ENCODE measurements around the gene IL17RA. TPM values are rescaled to one million over a fixed set of nuclear protein-coding genes. Genes with fewer than 3 reads are reported as not detected.

The IL17RA gene
- total and polyA plus RNA-seq, 2 experiments from 2014 or later, result 8.4 to 14.6 TPM

GRCh38 chr22:17116572-17117330, 32.0 kb downstream of the IL17RA start:
- Histone ChIP-seq H3K27ac (no peak overlapping the region), H3K9me2 (replicated peaks; ENCODE audit: insufficient read depth) (no peaks in the 10 kb centered on the region), H4K20me1 (ENCODE audit: insufficient read depth, poor library complexity, severe bottlenecking) (no peaks in the 10 kb centered on the region), H3K79me2 (no peaks in the 10 kb centered on the region), H3K4me2 (no peak overlapping the region), H3K4me3 (no peak overlapping the region), H3K4me1 (ENCODE audit: insufficient read depth) (no peaks in the 10 kb centered on the region), H3K9me3 (ENCODE audit: low read depth) (no peaks in the 10 kb centered on the region), H2AFZ (no peak overlapping the region), H3K36me3 (replicated peaks; ENCODE audit: insufficient read depth, low read depth) (no peaks in the 10 kb centered on the region), H3K27me3 (peaks cover 20% of the 10 kb centered on the region)
- DNase-seq (ENCODE audit: low spot score), result no peak
- TF ChIP-seq EZH2phosphoT487 (IDR thresholded peaks at IDR 0.05; ENCODE audit: low read depth, severe bottlenecking, unreplicated experiment) (no peak), EZH2 (IDR thresholded peaks at IDR 0.05; ENCODE audit: borderline replicate concordance) (no peak)
- TF ChIP-seq, protein P1, sequence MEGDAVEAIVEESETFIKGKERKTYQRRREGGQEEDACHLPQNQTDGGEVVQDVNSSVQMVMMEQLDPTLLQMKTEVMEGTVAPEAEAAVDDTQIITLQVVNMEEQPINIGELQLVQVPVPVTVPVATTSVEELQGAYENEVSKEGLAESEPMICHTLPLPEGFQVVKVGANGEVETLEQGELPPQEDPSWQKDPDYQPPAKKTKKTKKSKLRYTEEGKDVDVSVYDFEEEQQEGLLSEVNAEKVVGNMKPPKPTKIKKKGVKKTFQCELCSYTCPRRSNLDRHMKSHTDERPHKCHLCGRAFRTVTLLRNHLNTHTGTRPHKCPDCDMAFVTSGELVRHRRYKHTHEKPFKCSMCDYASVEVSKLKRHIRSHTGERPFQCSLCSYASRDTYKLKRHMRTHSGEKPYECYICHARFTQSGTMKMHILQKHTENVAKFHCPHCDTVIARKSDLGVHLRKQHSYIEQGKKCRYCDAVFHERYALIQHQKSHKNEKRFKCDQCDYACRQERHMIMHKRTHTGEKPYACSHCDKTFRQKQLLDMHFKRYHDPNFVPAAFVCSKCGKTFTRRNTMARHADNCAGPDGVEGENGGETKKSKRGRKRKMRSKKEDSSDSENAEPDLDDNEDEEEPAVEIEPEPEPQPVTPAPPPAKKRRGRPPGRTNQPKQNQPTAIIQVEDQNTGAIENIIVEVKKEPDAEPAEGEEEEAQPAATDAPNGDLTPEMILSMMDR (IDR thresholded peaks at IDR 0.05; ENCODE audit: poor library complexity), result no peak
- WGBS (ENCODE audit: low lambda C conversion rate, missing lambda C conversion rate), result 50% methylated on average over 6 of the region's 6 CpGs

DNA sequence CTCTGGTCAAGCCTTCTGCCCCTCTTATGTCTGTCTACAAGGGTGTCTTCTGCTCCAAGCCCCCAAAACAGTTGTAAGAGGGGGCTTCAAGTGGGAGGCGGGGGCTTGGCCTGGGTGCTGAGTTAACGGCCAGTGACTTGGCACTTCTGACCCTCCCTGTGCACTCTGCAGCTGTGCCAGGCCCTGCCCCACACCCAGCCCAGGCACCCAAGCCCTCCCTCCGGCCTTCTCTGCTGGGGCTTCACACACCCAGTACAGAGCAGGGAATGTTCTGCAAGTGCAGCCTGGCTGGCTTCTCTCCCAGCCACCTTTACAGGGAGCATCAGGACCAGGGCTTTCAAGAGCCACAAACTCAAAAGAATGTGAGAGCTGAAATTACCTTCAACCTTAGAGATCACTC, 32.6 kb downstream of the IL17RA start:
- H3K79me2 ChIP-seq, result no peaks in the 10 kb centered on the region
- H3K9me3 ChIP-seq (ENCODE audit: low read depth), result no peaks in the 10 kb centered on the region
- no peak overlapping the region for H3K4me3 ChIP-seq
- H3K27me3 ChIP-seq, result peaks cover 27% of the 10 kb centered on the region
- H3K36me3 ChIP-seq (replicated peaks; ENCODE audit: insufficient read depth, low read depth), result no peaks in the 10 kb centered on the region
- H3K4me2 ChIP-seq, result no peak overlapping the region
- H3K4me1 ChIP-seq (ENCODE audit: insufficient read depth), result no peaks in the 10 kb centered on the region
- TF ChIP-seq EZH2phosphoT487 (IDR thresholded peaks at IDR 0.05; ENCODE audit: low read depth, severe bottlenecking, unreplicated experiment) (no peak), EZH2 (IDR thresholded peaks at IDR 0.05; ENCODE audit: borderline replicate concordance) (no peak)
- TF ChIP-seq, protein P1 (IDR thresholded peaks at IDR 0.05; ENCODE audit: poor library complexity), result no peak
- no peaks in the 10 kb centered on the region for H4K20me1 ChIP-seq (ENCODE audit: insufficient read depth, poor library complexity, severe bottlenecking)
- H3K27ac ChIP-seq, result no peak overlapping the region
- H2AFZ ChIP-seq, result no peak overlapping the region
- no peak for DNase-seq (ENCODE audit: low spot score)
- 84% methylated on average over 3 of the region's 3 CpGs for WGBS (ENCODE audit: low lambda C conversion rate, missing lambda C conversion rate)
- H3K9me2 ChIP-seq (replicated peaks; ENCODE audit: insufficient read depth), result no peaks in the 10 kb centered on the region

GRCh38 chr22:17117890-17118289, 33.1 kb downstream of the IL17RA start:
- DNase-seq (ENCODE audit: low spot score), result no peak
- Histone ChIP-seq H4K20me1 (ENCODE audit: insufficient read depth, poor library complexity, severe bottlenecking) (no peaks in the 10 kb centered on the region), H3K27ac (no peak overlapping the region), H3K36me3 (replicated peaks; ENCODE audit: insufficient read depth, low read depth) (no peaks in the 10 kb centered on the region), H3K4me3 (no peak overlapping the region), H3K79me2 (no peaks in the 10 kb centered on the region), H3K4me1 (ENCODE audit: insufficient read depth) (no peaks in the 10 kb centered on the region), H3K4me2 (no peak overlapping the region), H3K27me3 (peaks cover 30% of the 10 kb centered on the region), H3K9me2 (replicated peaks; ENCODE audit: insufficient read depth) (no peaks in the 10 kb centered on the region), H2AFZ (no peak overlapping the region), H3K9me3 (ENCODE audit: low read depth) (no peaks in the 10 kb centered on the region)
- TF ChIP-seq EZH2 (IDR thresholded peaks at IDR 0.05; ENCODE audit: borderline replicate concordance), result no peak
- TF ChIP-seq, protein P1 (IDR thresholded peaks at IDR 0.05; ENCODE audit: poor library complexity), result no peak
- TF ChIP-seq EZH2phosphoT487 (IDR thresholded peaks at IDR 0.05; ENCODE audit: low read depth, severe bottlenecking, unreplicated experiment), result no peak
- WGBS (ENCODE audit: low lambda C conversion rate, missing lambda C conversion rate), result 59% methylated on average over 4 of the region's 4 CpGs

All from hepatocyte (in vitro differentiated cells).